ENCODE measurements around the gene PIK3AP1. TPM values are rescaled to one million over a fixed set of nuclear protein-coding genes. Genes with fewer than 3 reads are reported as not detected.

PIK3AP1 gene
- total and polyA plus RNA-seq, 2 of the 8 experiments (the other 6 are each of a cell fraction or from before 2014, with no cell fraction given): 1.9 to 4.5 TPM

- TF ChIP-seq ATF3 (IDR thresholded peaks at IDR 0.05; ENCODE audit: insufficient read depth, low read depth, low read length): no peak
- TF ChIP-seq RFX5 (IDR thresholded peaks at IDR 0.05; ENCODE audit: borderline replicate concordance, low read depth, low read length): no peak
- TF ChIP-seq YY1 (IDR thresholded peaks at IDR 0.05; ENCODE audit: low read depth, low read length): no peak
- TF ChIP-seq MAX (IDR thresholded peaks at IDR 0.05): no peak
- no peak for TF ChIP-seq SP1 (IDR thresholded peaks at IDR 0.05; ENCODE audit: low read depth, low read length)
- no peak for TF ChIP-seq POLR2AphosphoS5 (IDR thresholded peaks at IDR 0.05; ENCODE audit: low read depth, low read length)
- no peak for TF ChIP-seq SIN3A (conservative IDR thresholded peaks at IDR 0.05 in 1 of 2, IDR thresholded peaks at IDR 0.05 in 1 of 2; ENCODE audit: low read depth in 1 of 2, low read length in 2 of 2)
- TF ChIP-seq TCF12 (IDR thresholded peaks at IDR 0.05; ENCODE audit: low read depth, low read length): no peak
- TF ChIP-seq SIX5 (IDR thresholded peaks at IDR 0.05; ENCODE audit: low read depth, low read length): no peak
- no peak for TF ChIP-seq HDAC2 (IDR thresholded peaks at IDR 0.05; ENCODE audit: borderline replicate concordance in 1 of 2, low read depth in 2 of 2, low read length in 2 of 2)
- no peak for TF ChIP-seq BACH1 (IDR thresholded peaks at IDR 0.05; ENCODE audit: low read length)
- no peak for TF ChIP-seq TAF7 (optimal IDR thresholded peaks at IDR 0.05; ENCODE audit: borderline replicate concordance, low read depth, low read length)
- H3K23ac ChIP-seq (ENCODE audit: insufficient read length): no peak overlapping the region
- H2BK20ac ChIP-seq (ENCODE audit: low read length): no peak overlapping the region
- H2BK12ac ChIP-seq (ENCODE audit: low read depth, low read length): no peak overlapping the region
- no peak overlapping the region for H3K4me2 ChIP-seq (ENCODE audit: insufficient read depth in 1 of 2, low read depth in 2 of 2, low read length in 2 of 2)
- H3K27ac ChIP-seq (ENCODE audit: low read depth, low read length): no peak overlapping the region
- no peaks in the 10 kb centered on the region for H3K79me2 ChIP-seq (ENCODE audit: control insufficient read depth in 1 of 2, insufficient read depth in 2 of 2, low read length in 2 of 2)
- 92% methylated on average over 3 of the region's 3 CpGs; no CpG with 5 or more reads in 1 of the 2 experiments for WGBS, 2 experiments (ENCODE audit: extremely low coverage in 1 of 2, insufficient coverage in 1 of 2, insufficient read length in 1 of 2, insufficient replicate concordance in 2 of 2, low coverage in 1 of 2, low lambda C conversion rate in 2 of 2, missing lambda C conversion rate in 1 of 2)
- no peaks in the 10 kb centered on the region for H3K23me2 ChIP-seq (ENCODE audit: low read depth, low read length)
- H3K9ac ChIP-seq (replicated peaks in 1 of 4; ENCODE audit: extremely low read depth in 1 of 4, low read depth in 3 of 4, low read length in 3 of 4): no peak overlapping the region
- H3K9me3 ChIP-seq (ENCODE audit: insufficient read depth in 2 of 2, low read depth in 1 of 2, low read length in 1 of 2): no peaks in the 10 kb centered on the region
- no peak overlapping the region for H4K5ac ChIP-seq (ENCODE audit: insufficient read length, low read depth, low read length)
- H4K8ac ChIP-seq (ENCODE audit: extremely low read depth, insufficient read depth, low read length): no peak overlapping the region
- 0 out of 2 replicates have a peak overlapping the region, but pooled peaks have one; percentile 75 for H2AK5ac ChIP-seq (ENCODE audit: low read depth, low read length)
- ChIA-PET CTCF (ENCODE audit: partially characterized antibody) (no interaction called here), POLR2A (ENCODE audit: partially characterized antibody) (no interaction called here)
- no peak overlapping the region for H3K4me3 ChIP-seq (ENCODE audit: extremely low read depth in 1 of 4, insufficient read depth in 2 of 4, low read depth in 3 of 4, low read length in 4 of 4)
- no peak overlapping the region for H2BK120ac ChIP-seq (replicated peaks; ENCODE audit: low read depth, low read length)
- H3K4me1 ChIP-seq (replicated peaks in 1 of 4; ENCODE audit: control insufficient read depth in 3 of 4, insufficient read depth in 4 of 4, low read length in 3 of 4): no peaks in the 10 kb centered on the region
- no peak for FAIRE-seq
- no peaks in the 10 kb centered on the region for H3K27me3 ChIP-seq (replicated peaks in 1 of 4; ENCODE audit: control insufficient read depth in 3 of 4, extremely low read depth in 1 of 4, insufficient read depth in 3 of 4, low read length in 3 of 4)
- no peaks in the 10 kb centered on the region for H3K36me3 ChIP-seq (ENCODE audit: control insufficient read depth in 2 of 4, insufficient read depth in 4 of 4, low read length in 3 of 4)
- H3K14ac ChIP-seq (ENCODE audit: insufficient read length): no peak overlapping the region
- no peak overlapping the region for H3K18ac ChIP-seq (ENCODE audit: extremely low read depth, low read length)
- no peak for DNase-seq (ENCODE audit: low read depth in 1 of 2, low spot score in 2 of 2)
- no peak overlapping the region for H2BK5ac ChIP-seq (ENCODE audit: low read depth, low read length)
- H3K79me1 ChIP-seq (ENCODE audit: low read depth, low read length): no peaks in the 10 kb centered on the region
- H3K4ac ChIP-seq (replicated peaks; ENCODE audit: insufficient read length, low read depth, low read length): no peak overlapping the region
- no peaks in the 10 kb centered on the region for H4K20me1 ChIP-seq (replicated peaks in 1 of 2; ENCODE audit: control insufficient read depth in 1 of 2, insufficient read depth in 2 of 2, low read length in 2 of 2)
- no peak overlapping the region for H2BK15ac ChIP-seq (ENCODE audit: low read length)
- no peak overlapping the region for H4K91ac ChIP-seq (replicated peaks; ENCODE audit: insufficient read length, low read length)
- H3K56ac ChIP-seq (replicated peaks; ENCODE audit: insufficient read length, low read depth, low read length): no peak overlapping the region
- no peak overlapping the region; the same call in 1 of the 2 replicates for H2AFZ ChIP-seq (ENCODE audit: low read length)
These were observed 53.6 kb downstream of the PIK3AP1 start for GRCh38 chr10:96666741-96667140.

Data from H1 (cell line).